Colon (tissue), 2 donors: Measurements from ENCODE around the gene MAN1A1.

Experiments
- FAIRE-seq: peaks from 2 replicates; lab custom pipeline; 2012; peaks lifted over from hg19 to GRCh38; lab: Jason Lieb, UNC
- donor health status: control.
- donor health status: control.

The MAN1A1 gene

DNA sequence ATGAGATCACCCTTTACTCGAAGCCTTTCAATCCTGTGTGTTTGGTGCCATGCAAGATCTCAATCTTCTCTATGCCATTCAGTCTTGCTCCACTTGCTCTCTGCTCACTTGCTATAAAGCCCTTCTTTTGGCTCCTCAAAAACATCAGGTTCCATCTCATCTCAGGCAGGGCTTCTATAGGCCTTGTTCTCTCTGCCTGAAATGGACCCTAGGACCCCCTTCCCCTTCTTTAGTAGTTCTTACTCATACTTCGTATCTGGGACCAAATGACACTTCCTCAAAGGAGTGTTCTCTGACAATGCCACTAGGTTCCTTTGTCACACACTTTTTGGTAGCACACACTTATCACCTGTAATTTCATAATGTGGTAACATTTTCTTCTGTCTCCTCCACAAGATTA, 154.4 kb downstream of the MAN1A1 start:
- FAIRE-seq, result no peak

DNA sequence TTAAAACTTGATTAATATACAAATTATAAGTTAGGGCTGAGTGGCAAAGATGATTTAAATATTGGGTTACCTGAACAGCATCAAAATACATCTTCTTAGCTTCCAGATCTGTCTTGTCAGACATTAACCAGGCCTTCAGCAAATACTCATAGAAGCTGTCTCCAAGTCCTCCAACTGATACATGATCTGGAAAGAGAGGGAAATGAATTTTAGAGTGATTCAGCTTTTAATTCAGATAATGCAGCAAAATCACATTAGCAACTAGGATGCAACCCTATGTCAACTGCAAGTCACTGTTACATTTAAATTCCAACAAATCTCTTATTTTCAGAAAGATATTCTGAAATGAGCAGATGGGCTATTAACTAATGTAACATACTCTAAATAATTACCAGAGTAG, 155.9 kb downstream of the MAN1A1 start:
- no peak for FAIRE-seq

DNA sequence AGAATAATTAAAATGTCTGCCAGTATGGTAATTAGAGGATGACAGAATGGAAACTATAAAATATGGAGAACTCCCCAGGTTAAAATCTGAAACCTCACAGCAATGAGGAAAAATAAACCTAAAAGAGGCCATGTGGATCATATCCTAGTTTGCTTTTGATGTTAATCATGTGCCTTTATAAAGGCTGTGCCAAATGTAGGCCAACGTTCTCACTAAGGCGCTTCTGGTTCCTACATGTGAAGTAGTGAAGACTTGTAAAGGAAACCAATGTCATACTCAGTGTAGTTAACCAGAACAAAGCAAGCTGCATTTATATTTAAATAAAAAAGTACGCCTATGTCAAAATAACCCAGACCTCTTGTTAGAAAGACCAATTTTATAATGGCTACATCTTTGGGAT, 157.4 kb downstream of the MAN1A1 start:
- no peak for FAIRE-seq

DNA sequence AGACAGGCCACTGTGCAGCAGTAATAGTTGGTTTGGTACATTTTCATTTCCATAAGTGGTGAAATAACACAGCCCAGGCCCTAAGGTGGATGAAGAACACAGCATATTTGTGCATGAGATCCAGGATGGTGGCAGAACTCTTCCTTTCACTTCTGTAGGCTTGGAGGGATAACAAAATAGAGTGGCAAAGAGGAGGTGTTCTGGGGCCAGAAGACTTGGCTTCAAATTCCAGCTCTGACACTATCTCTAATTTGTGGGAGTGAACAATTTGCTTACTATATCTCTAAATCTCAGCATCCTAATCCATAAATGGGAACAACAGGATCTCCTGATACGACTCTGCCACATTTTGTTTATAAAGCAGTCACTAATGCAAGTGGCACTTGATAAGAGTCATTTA, 159.4 kb downstream of the MAN1A1 start:
- no peak for FAIRE-seq

DNA sequence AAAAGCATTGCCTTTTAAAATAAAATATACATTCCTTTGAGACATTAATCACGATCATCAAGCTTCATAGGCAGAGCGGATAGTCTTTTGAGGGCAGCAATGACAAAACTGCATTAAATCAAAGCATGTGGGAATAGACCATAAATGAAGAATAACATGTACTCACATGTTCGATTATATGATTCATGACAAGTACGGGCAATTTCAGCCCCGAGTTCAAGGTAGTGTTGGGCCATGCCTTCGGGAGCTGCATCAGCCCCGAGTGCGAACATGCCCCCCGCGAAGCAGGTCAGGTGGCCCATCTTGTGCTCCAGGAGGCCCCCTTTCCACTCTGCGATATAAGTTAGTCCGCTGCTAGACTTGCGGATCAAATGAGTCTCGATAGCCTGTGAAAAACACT, 160.1 kb downstream of the MAN1A1 start:
- FAIRE-seq, result no peak

DNA sequence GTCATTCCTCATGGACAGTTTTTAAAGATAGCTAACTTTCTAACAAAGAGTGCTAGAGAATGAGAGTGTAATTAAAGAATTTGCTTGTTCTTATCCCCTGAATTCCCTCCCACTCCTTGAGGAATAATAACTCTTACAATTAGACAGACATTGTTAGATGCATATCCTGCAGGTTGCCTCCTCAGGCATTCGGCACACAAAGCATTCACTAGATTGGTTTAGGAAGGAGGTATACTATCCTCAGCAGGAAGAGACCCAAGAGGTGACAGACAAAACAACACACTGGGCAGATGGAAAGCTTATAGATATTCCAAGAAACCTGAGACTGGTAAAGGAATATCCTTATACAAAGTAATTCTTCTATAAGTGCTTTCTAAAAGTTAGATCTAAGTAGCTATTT, 162.0 kb downstream of the MAN1A1 start:
- FAIRE-seq, result no peak

DNA sequence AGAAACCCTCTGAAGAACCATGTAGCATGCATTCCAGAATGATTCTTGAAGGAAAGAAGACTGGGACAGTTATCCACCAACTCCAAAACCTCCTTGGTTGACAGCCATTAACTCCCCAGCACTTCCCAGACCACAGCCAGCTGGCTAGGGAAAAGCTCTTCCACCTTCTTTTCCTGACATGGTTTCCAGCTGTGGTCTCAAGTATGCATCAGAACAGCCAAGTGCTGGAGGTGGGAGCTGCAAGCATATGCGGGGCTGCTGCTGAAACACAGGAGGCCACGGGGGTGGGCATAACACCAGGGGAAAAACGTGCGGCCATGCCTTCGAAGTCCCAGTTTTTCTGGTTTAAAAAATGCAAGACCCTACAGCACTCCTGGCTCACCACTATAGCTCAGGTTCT, 163.1 kb downstream of the MAN1A1 start:
- FAIRE-seq, result no peak

DNA sequence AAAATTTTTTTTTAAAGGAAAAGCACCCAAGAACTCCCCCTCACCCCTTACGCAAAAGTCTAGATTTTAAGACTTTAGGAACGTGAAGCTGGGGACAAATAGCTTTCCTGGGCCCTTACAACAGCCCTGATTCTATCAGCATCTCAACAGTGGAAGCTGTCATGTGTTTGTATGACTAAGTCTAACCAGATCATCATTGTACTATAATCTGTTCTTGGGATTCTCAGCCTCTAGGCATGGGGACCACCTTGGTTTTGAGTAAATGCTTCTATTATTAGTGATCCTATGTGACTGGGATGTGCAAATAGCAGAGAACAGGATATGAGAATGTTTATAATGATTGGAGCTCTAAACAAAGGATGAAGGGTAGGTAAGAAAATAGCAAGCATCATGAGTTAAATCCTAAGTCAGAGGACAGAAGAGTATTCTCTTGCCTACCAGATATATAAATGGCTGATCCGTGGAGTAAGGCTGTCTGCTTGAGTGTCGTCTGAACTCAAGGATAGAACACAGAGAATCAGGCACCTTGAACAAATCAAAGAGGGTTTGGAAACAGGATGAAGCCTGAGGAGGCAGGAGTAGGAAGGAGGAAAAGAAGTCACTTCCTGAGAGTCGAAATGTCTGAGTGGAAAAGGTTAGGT, 165.4 kb downstream of the MAN1A1 start:
- FAIRE-seq, result no peak

DNA sequence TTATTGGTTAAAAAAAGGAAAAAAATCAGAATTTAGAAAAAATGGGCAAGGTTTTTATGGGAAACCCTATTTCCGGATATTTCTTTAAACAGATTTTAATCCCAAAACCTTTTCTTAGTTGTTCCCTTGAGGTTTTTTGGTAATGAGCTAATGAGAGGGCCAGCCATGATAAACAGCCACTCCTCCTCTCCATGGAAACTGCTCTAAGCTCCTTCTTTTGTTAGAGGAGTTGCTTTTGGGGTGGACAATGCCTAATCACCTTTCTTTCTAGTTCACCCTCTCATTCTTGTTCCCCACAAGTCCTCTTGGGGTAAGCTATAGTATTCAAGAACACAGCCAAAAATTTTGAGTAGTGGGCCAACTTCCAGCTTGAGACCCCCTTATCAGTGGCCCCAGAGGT, 166.1 kb downstream of the MAN1A1 start:
- FAIRE-seq, result no peak

DNA sequence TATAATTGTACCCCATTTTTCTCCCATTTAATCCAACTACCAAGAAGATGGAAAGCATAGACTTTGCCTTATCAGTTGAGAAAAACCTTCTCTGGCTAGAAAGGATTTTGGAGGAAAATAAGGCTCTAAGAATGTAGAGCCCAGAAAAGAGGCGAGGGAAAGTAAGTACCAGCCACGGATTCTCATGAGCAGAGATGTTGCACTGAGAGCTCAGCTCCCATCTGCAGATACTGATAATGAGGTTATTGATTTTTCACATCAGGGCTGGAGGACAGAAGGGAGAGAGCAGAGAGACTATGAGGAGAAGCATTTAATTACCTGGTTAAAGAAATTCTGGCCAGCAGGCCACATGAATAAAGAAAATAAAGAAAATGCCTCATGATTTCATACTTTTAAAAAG, 166.7 kb downstream of the MAN1A1 start:
- no peak for FAIRE-seq

DNA sequence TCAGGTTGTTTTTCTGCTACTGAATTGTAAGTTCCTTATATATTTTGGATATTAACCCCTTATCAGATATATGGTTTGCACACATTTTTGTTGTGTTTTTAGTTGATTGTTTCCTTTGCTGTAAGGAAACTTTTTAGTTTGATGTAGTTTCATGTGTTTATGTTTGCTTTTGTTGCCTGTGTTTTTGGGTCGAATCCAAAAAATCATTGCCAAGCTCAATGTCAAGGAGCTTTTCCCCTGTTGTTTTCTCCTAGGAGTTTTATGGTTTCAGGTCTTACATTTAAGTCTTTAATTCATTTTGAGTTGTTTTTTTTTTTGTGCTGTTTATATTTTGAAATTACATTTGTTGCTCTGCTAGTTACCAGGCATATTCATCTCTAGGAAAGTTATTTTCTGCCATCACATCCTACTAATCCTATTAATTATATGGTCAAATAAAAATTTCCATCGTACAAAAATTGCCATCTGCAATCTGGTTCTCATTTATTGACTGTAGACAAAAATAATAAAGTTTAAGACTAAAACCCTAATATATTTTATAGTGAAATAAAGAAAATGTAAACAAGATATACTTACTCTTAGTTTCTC, 167.3 kb downstream of the MAN1A1 start:
- FAIRE-seq, result no peak

DNA sequence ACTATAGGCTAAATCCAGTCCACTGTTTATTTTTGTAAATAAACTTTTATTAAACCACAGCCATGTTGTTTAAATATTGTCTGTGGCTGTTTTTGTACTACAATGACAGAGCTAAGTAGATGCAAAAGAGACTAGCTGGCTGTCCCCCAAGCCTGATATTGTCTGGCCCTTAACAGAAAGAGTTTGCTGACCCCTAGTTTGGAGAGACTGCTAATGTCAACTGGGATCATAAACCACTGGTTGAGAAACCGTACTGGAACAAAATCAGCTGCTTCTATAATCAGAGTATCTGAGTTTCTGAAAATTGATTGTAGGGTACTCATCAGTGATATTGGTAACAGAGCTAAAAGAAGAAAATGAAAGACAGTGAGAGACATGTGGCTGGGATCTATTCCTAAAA, 168.5 kb downstream of the MAN1A1 start:
- FAIRE-seq, result no peak

DNA sequence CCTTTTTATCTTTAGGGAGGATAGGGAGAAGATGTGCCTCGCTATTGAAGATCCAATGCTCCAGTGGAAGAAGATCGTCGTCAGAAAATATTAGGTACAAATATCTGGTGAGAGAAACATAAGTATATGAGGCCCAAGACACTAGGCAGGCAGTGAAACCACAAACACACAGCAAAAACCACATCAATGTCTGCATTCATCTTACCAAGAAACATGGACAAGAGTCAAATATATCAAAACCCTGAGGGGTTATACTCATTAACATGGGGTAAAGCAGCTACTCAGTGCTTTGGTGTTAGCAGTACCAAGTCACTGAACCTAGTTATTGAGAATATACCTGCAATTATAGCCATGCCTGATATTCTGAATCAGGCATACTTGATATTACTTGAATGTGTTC, 169.7 kb downstream of the MAN1A1 start:
- no peak for FAIRE-seq

DNA sequence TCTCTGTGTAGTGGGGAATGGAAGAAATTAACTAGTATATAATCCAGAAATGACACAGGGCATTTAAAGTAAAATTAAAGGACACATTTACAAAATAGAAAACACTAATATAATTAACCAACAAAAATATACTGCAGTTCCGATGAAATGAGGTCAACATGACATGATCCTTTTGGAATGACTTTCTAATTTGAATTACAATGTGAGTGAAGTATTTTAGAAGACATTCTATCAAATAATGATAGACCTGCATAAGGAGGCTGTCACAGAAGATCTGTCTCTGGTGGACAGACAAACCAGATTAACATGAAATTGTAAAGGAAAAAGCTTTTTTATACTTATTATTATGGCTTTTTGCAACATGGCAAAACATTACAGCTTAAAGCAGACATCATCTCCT, 170.5 kb downstream of the MAN1A1 start:
- FAIRE-seq, result no peak

DNA sequence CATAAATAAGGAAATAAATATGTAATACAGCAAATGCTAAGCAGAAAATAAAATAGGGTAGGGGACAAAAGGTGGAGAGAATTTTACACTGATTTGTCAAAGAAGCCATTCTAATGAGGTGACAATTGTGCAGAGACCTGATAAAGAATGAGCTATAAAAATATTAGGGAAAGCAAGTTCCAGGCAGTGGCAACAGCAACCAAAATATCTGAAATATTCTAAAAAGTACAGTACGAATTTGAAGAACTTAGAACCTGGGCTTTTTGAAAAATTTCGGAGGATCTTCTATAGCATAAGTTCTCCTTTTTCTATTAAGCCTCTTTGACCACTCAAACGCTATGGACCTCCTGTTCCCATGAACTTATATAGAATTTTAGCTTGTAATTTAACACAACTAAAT, 173.1 kb downstream of the MAN1A1 start:
- FAIRE-seq, result no peak

DNA sequence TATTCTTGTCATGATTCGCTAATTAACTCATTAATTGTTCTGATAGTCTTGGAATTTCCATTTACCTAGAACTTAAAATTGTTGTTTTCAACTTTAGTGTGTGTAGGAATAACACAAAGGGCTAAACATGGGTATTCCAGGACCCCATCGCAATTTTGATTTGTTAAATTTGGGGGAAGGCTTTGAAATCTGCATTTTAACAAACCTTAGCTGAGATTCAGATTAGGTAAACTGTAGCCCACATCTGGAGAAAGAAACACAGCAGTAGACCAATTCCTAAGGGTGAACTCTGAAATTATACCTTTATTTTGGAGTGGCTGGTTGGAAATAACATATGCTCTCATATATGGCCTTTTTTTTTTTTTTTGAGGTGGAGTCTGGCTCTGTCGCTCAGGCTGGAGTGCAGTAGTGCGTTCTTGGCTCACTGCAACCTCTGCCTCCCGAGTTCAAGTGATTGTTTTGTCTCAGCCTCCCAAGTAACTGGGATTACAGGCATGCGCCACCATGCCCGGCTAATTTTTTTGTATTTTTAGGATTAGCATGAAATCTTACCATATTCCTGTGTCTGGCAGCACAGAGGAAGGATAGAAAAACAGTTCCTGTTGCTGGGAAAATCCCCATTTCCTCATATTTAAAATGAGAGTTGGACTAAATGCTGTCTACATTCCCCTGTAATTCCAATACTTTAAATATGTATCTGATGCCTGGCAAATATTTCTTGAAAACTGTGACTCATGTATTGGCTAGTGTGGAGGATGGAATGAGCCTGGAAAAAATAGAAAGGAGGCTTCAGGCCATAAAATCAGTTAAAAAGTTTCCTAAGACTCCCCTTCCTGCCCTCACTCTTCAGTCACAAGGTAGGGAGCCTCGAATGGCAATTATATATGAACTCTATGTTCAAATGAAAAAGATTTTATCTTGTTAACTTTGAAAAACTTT, 174.4 kb downstream of the MAN1A1 start:
- FAIRE-seq, result no peak

DNA sequence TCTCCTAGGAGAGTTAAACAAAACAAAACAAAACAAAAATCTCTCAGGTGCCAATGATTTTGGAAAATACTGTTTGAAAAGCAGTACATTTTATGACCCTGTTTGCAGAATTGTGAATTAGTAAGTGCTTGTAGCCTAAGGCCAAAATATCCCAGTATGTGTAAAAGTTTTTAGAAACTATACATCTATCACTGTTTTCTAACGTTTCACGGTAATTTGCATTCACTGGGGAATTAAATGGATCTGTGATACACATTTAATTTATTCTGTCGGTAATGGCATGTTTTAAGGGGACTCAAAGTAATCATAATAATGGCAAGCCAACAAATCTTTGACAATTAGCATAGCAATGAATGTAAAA, 175.5 kb downstream of the MAN1A1 start:
- no peak for FAIRE-seq

DNA sequence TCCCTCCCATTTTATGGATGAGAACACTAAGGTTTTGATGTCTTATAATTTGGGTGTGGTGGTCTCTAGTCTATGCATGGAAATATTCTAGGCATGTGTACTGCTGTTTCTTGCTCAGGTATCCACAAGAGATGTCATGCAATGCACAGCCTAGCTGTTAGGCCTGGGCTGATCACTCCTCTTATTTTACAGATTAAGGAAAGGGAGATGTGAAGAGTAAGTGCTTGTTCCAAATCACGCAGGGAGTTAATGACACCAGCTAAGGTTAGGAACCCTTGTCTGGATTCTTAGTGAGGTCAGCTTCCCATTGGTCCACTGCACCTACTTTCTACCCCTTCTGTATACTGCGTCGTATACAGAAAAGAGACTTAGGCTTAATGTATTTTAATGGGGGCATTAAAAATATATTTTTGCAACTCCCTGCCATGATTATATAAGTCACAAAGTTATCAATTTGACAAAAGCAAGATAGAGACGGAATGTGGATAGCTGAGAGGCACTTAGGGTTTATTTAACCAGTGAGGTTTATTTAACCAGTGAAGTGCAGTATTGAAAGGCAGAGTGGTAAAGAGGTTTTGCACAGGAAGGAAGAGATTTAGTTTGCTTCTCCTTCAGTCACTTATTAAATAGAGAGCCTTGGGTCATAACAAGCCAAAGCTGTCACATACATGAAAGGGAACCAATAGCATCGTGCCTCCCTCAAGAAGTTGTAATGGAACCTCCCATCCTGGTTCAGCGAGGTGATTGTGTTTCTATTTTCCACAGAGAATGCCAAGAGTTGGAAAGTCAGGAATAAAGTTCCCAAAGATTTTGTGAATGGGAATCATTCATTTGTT, 176.1 kb downstream of the MAN1A1 start:
- no peak for FAIRE-seq

DNA sequence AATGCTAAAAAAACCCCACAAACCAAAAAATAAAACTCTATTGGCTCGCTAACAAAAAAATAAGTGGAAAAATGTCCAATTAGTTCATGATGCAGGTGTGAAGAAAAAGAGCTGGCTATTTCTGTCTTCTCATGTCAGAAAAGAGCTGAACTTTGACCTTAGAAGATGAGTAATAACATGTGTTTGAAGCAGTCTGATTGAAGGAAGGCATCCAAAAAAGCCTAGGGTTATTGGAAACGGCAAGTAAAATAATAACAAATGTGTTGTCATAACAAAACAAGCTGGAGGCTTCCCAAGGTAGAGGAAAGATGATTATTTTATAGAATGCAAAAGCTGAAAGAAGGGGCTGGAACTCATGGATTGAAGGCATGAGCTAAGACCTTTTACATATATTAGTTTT, 176.7 kb downstream of the MAN1A1 start:
- FAIRE-seq, result no peak

DNA sequence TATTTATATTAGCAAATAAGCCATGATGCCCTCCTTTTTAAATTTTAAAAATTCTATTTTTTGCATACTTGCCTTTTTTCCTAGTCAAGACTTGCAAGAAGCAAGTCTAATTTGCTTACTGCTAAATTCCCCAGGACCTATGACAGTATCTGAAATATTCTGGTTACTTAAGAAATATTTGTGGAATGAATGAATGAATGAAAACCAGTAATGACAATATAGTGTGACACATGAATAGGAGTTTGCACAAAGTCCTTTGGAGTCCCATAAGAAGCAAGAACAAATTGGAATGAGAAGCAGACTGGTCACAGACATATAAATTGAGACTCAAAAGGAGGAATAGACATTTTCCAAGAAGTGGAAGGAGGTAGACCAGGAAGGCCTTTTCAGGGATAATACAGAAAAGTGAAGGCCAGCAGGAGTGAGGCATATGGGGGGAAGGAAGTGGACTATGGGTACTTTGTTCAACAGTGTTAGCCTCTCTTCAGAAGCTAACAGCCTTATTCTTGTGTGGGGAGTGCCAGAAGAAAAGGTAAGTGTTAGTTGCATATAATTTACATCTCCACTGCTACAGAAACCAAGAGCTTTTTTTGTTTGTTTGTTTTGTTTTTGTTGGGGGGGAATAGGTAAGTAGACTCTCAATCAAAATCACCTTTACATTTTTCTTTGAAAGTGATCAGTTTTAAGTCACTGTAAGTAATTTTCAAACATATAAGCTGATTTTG, 177.5 kb downstream of the MAN1A1 start:
- FAIRE-seq, result no peak

DNA sequence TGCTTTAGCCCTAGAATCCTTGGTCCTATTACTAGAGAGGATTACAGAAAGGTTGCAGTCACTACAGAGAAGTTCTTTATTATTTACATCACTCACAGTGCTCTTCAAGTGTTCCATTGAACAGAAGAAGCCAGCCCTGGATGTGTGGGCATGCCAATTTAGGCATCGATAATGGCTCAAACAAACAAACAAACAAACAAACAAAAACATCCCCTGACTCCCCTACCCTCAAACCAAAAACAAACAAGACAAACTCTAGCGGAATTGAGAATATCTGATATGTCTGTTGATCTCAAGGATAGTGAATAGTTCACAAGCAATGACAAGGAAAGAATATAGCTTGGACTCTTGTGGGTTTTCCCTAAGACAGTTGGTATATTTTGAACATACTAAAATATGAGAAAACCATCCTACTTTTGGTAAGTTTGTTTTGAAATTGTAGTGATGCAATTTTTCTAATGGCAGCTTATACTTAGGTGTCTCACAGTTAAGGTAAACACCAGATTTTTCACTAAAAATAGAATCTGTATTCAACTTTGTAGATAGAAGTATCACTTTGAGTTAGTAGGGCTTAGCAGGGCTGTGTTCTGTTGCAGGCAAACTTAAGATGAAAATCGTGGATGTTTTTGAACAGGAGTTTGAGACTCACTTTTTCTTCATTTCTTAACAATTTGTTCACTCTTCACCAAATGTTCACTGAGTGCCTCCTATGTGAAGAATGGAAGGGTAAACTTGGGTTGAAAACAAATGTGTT, 178.3 kb downstream of the MAN1A1 start:
- FAIRE-seq, result no peak
